Measurements from ENCODE around the gene MCFD2. TPM values are rescaled to one million over a fixed set of nuclear protein-coding genes. Genes with fewer than 3 reads are reported as not detected.

Gene MCFD2
- total RNA-seq, 1 donor from 2014 or later, result 111 TPM

- Histone ChIP-seq H3K4me2 (no peak overlapping the region), H4K20me1 (ENCODE audit: low read depth) (no peaks in the 10 kb centered on the region), H3K27me3 (no peaks in the 10 kb centered on the region), H3K27ac (no peak overlapping the region), H3K9me3 (ENCODE audit: low read depth) (no peaks in the 10 kb centered on the region), H3K4me1 (no peaks in the 10 kb centered on the region), H3K36me3 (no peaks in the 10 kb centered on the region), H2AFZ (replicated peaks) (no peak overlapping the region), H3K79me2 (ENCODE audit: low read depth) (no peaks in the 10 kb centered on the region), H3K9ac (no peak overlapping the region), H3K4me3 (no peak overlapping the region), H3F3A (ENCODE audit: low read depth) (peaks cover 8% of the 10 kb centered on the region)
- DNase-seq (ENCODE audit: low spot score), result no peak
- H3K4me1 Mint-ChIP-seq, result peaks cover 18% of the 10 kb centered on the region
- no peak overlapping the region for H3K4me3 Mint-ChIP-seq
- no peaks in the 10 kb centered on the region for H3K36me3 Mint-ChIP-seq
- H3K27ac Mint-ChIP-seq, result no peak overlapping the region
- H3K9me3 Mint-ChIP-seq, result no peaks in the 10 kb centered on the region
- H3K27me3 Mint-ChIP-seq (ENCODE audit: insufficient read depth, low read depth), result peaks cover 3% of the 10 kb centered on the region
- TF ChIP-seq CTCF (IDR thresholded peaks at IDR 0.05) (no peak), EZH2 (IDR thresholded peaks at IDR 0.05) (no peak), EZH2phosphoT487 (IDR thresholded peaks at IDR 0.05) (no peak)
These were observed 41.2 kb downstream of the MCFD2 start for GRCh38 chr2:46874236-46874929.

- DNase-seq (ENCODE audit: low spot score), result no peak
- Histone ChIP-seq H3K27ac (no peak overlapping the region), H3K4me2 (no peak overlapping the region), H3K4me1 (no peaks in the 10 kb centered on the region), H4K20me1 (ENCODE audit: low read depth) (no peaks in the 10 kb centered on the region), H2AFZ (replicated peaks) (no peak overlapping the region), H3K4me3 (no peak overlapping the region), H3K79me2 (ENCODE audit: low read depth) (no peaks in the 10 kb centered on the region), H3K36me3 (no peaks in the 10 kb centered on the region), H3K9me3 (ENCODE audit: low read depth) (no peaks in the 10 kb centered on the region), H3K9ac (no peak overlapping the region), H3K27me3 (no peaks in the 10 kb centered on the region), H3F3A (ENCODE audit: low read depth) (peaks cover 8% of the 10 kb centered on the region)
- TF ChIP-seq EZH2phosphoT487 (IDR thresholded peaks at IDR 0.05) (no peak), EZH2 (IDR thresholded peaks at IDR 0.05) (no peak), CTCF (IDR thresholded peaks at IDR 0.05) (no peak)
- no peaks in the 10 kb centered on the region for H3K9me3 Mint-ChIP-seq
- no peak overlapping the region for H3K27ac Mint-ChIP-seq
- H3K4me3 Mint-ChIP-seq, result no peak overlapping the region
- H3K36me3 Mint-ChIP-seq, result no peaks in the 10 kb centered on the region
- peaks cover 3% of the 10 kb centered on the region for H3K27me3 Mint-ChIP-seq (ENCODE audit: insufficient read depth, low read depth)
- peaks cover 18% of the 10 kb centered on the region for H3K4me1 Mint-ChIP-seq
These were observed 42.0 kb downstream of the MCFD2 start for GRCh38 chr2:46873604-46874068.

- Histone ChIP-seq H3K4me3 (no peak overlapping the region), H4K20me1 (ENCODE audit: low read depth) (no peaks in the 10 kb centered on the region), H3K4me2 (no peak overlapping the region), H3K9ac (no peak overlapping the region), H3K27me3 (no peaks in the 10 kb centered on the region), H3K9me3 (ENCODE audit: low read depth) (no peaks in the 10 kb centered on the region), H3F3A (ENCODE audit: low read depth) (peaks cover 4% of the 10 kb centered on the region), H3K4me1 (no peaks in the 10 kb centered on the region), H2AFZ (replicated peaks) (no peak overlapping the region), H3K79me2 (ENCODE audit: low read depth) (no peaks in the 10 kb centered on the region), H3K36me3 (no peaks in the 10 kb centered on the region), H3K27ac (no peak overlapping the region)
- TF ChIP-seq EZH2 (IDR thresholded peaks at IDR 0.05), result no peak
- no peak for TF ChIP-seq CTCF (IDR thresholded peaks at IDR 0.05)
- TF ChIP-seq EZH2phosphoT487 (IDR thresholded peaks at IDR 0.05), result no peak
- no peak for DNase-seq (ENCODE audit: low spot score)
- H3K36me3 Mint-ChIP-seq, result no peaks in the 10 kb centered on the region
- H3K27me3 Mint-ChIP-seq (ENCODE audit: insufficient read depth, low read depth), result peaks cover 3% of the 10 kb centered on the region
- H3K9me3 Mint-ChIP-seq, result no peaks in the 10 kb centered on the region
- H3K4me1 Mint-ChIP-seq, result peaks cover 18% of the 10 kb centered on the region
- H3K27ac Mint-ChIP-seq, result no peak overlapping the region
- no peak overlapping the region for H3K4me3 Mint-ChIP-seq
These were observed 42.6 kb downstream of the MCFD2 start for GRCh38 chr2:46872902-46873603.

All from neural progenitor cell (in vitro differentiated cells).